Measurements from ENCODE around the gene PFKL. TPM values are rescaled to one million over a fixed set of nuclear protein-coding genes. Genes with fewer than 3 reads are reported as not detected.

The PFKL gene
- total and polyA plus RNA-seq, 2 donors (not counting 1 experiment from before 2014, with no cell fraction given), result 267 to 318 TPM

GRCh38 chr21:44352253-44352860 is 52.5 kb downstream of the PFKL start:
- peak overlapping the region in 1 of 5 experiments; percentile 54 for H3K4me3 ChIP-seq (ENCODE audit: control extremely low read depth in 1 of 5, extremely low read depth in 1 of 5, insufficient read depth in 1 of 5, low read depth in 2 of 5, low read length in 4 of 5)

More at GRCh38 chr21:44352253-44352860, 52.5 kb downstream of the PFKL start:
- Mint-ChIP-seq H3K4me3 (peak overlapping the region; percentile 87), H3K27ac (peak overlapping the region; percentile 50), H3K4me1 (peaks cover 41% of the 10 kb centered on the region), H3K9me3 (ENCODE audit: insufficient read depth) (no peaks in the 10 kb centered on the region), H3K27me3 (peaks cover 7% of the 10 kb centered on the region)
- ATAC-seq (ENCODE audit: low read depth) (no peak), DNase-seq (peak; percentile 13)
- Histone ChIP-seq H3K9me3 (ENCODE audit: control extremely low read depth in 1 of 3, control insufficient read depth in 2 of 3, insufficient read depth in 1 of 3, low read length in 2 of 3) (peaks cover 0 to 7% (median 0%) of the 10 kb centered on the region in 3 donors), H3K4me1 (ENCODE audit: control insufficient read depth in 2 of 2, insufficient read depth in 2 of 2, low read length in 2 of 2) (peaks cover 49% of the 10 kb centered on the region in 2 donors), H3K9ac (ENCODE audit: low read length) (no peak overlapping the region), H3K4me2 (replicated peaks; ENCODE audit: low read depth, low read length, poor library complexity, severe bottlenecking) (peak overlapping the region; percentile 78), H3K27ac (ENCODE audit: low read length in 2 of 2) (no peak overlapping the region), H2AFZ (ENCODE audit: insufficient read depth, low read depth, low read length, poor library complexity, severe bottlenecking) (peak overlapping the region; percentile 84), H4K20me1 (ENCODE audit: control insufficient read depth, insufficient read depth, low read length, poor library complexity, severe bottlenecking) (no peaks in the 10 kb centered on the region), H3K36me3 (replicated peaks in 1 of 2; ENCODE audit: control extremely low read depth in 1 of 2, control insufficient read depth in 1 of 2, extremely low read depth in 1 of 2, insufficient read depth in 2 of 2, low read length in 1 of 2) (no peaks in the 10 kb centered on the region), H3K27me3 (replicated peaks in 1 of 4; ENCODE audit: control extremely low read depth in 1 of 4, control insufficient read depth in 3 of 4, insufficient read depth in 4 of 4, low read length in 3 of 4) (peaks cover 0 to 27% (median 12%) of the 10 kb centered on the region in 4 experiments), H3K79me2 (ENCODE audit: control insufficient read depth, insufficient read depth, low read length) (no peaks in the 10 kb centered on the region)
- intact Hi-C loops (cut with micrococcal nuclease), result loop anchor here (10.0 kb wide), 1 partner anchor 132 kb away; no protein-coding TSS in a partner anchor
- CTCF ChIA-PET, result no interaction called here
- WGBS (ENCODE audit: insufficient coverage), result 88% methylated on average over 16 of the region's 17 CpGs
- TF ChIP-seq CTCF (IDR thresholded peaks at IDR 0.05) (no peak), EZH2 (IDR thresholded peaks at IDR 0.05; ENCODE audit: borderline replicate concordance, insufficient read depth, low read depth, low read length, poor library complexity, severe bottlenecking) (no peak)
- POLR2A ChIA-PET, result no interaction called here
